ENCODE measurements around the gene KRTAP5-6.

Gene KRTAP5-6

GRCh38 chr11:1746511-1746931, 49.5 kb downstream of the KRTAP5-6 start:
- in situ Hi-C loops (cut with MboI; ENCODE audit: low sequenced_read_pairs): no loop called here

- in situ Hi-C loops (cut with MboI; ENCODE audit: low sequenced_read_pairs): no loop called here
Measured at GRCh38 chr11:1746956-1747752, 50.2 kb downstream of the KRTAP5-6 start.

All from hTERT RPE-1 (cell line).